Activated CD4-positive, alpha-beta memory T cell treated with anti-CD3 and anti-CD28 coated beads, Interleukin-2, amount 10 ng/mL, durations not matched to agents 7 days and 5 days (primary cell): ENCODE measurements around the gene RSF1. TPM values are rescaled to one million over a fixed set of nuclear protein-coding genes. Genes with fewer than 3 reads are reported as not detected.
"Not testable (repeated sequence)": the region's sequence is repeated elsewhere in the genome, so short reads cannot be mapped to it uniquely, and the experiment has no call there.

Source experiments
- CTCF ChIA-PET: fragments of 350-600 bp; sonication (Branson Sonifier 250); formaldehyde crosslinking; loops from one replicate; lab custom pipeline; 2021; ENCODE audit warnings: antibody characterized with exemption, inconsistent platforms; lab: Charles Lee
- POLR2A ChIA-PET: fragments of 350-600 bp; sonication (Branson Sonifier 250); formaldehyde crosslinking; loops from one replicate; lab custom pipeline; 2021; ENCODE audit warnings: antibody characterized with exemption; lab: Charles Lee
- DNase-seq: peaks from one replicate; pipeline ENCODE4 v3.0.0-alpha.2; 2020
- H3K27ac Mint-ChIP-seq: one replicate; pipeline ENCODE4 v1.8.0; 2021; ENCODE audit warnings: mild to moderate bottlenecking, mixed read lengths
- H3K27me3 Mint-ChIP-seq: one replicate; pipeline ENCODE4 v1.8.0; 2021; ENCODE audit warnings: mixed read lengths
- H3K36me3 Mint-ChIP-seq: one replicate; pipeline ENCODE4 v1.8.0; 2021; ENCODE audit warnings: low read depth, mixed read lengths
- H3K4me1 Mint-ChIP-seq: one replicate; pipeline ENCODE4 v1.8.0; 2021; ENCODE audit warnings: mixed read lengths
- H3K4me3 Mint-ChIP-seq: one replicate; pipeline ENCODE4 v1.8.0; 2021; ENCODE audit warnings: mild to moderate bottlenecking, mixed read lengths
- H3K9me3 Mint-ChIP-seq: one replicate; pipeline ENCODE4 v1.8.0; 2021; ENCODE audit warnings: mixed read lengths
- total RNA-seq, 2 experiments: library from RNA; stranded (reverse); gene quantifications; one replicate each; pipeline ENCODE4 v1.2.3, GENCODE V29; 2021

RSF1 gene
- total RNA-seq, 2 experiments from 2014 or later, result 58.6 to 62.5 TPM

GRCh38 chr11:77647654-77648305 lies 172.7 kb downstream of the RSF1 start:
- H3K9me3 Mint-ChIP-seq, result no peaks in the 10 kb centered on the region
- peaks cover 9% of the 10 kb centered on the region for H3K4me1 Mint-ChIP-seq
- POLR2A ChIA-PET, result no interaction called here
- no peak overlapping the region for H3K27ac Mint-ChIP-seq
- CTCF ChIA-PET, result no interaction called here
- H3K4me3 Mint-ChIP-seq, result no peak overlapping the region
- peaks cover 2% of the 10 kb centered on the region for H3K27me3 Mint-ChIP-seq
- no peaks in the 10 kb centered on the region for H3K36me3 Mint-ChIP-seq
- DNase-seq, result no peak

DNA sequence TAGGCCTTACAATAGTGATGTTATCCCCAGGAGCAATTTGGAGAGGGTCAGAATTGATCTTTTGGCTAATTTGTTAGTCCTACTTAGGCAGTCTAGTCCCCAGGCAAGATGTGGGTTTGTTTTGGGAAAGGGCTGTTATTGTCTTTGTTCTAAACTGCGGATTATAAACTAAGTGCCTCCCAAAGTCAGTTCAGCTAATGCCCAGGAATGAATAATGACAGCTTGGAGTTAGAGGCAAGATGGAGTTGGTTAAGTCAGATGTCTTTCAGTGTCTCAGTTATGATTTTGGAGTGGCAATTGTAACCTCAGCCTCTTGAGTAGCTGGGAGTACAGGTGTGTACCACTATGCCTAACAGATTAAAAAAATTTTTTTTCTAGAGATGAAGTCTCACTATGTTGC lies 175.6 kb downstream of the RSF1 start:
- CTCF ChIA-PET, result no interaction called here
- no peak overlapping the region for H3K27ac Mint-ChIP-seq
- H3K27me3 Mint-ChIP-seq, result peaks cover 2% of the 10 kb centered on the region
- H3K4me3 Mint-ChIP-seq, result no peak overlapping the region
- no peak for DNase-seq
- POLR2A ChIA-PET, result no interaction called here
- peaks cover 7% of the 10 kb centered on the region for H3K9me3 Mint-ChIP-seq
- H3K4me1 Mint-ChIP-seq, result peaks cover 9% of the 10 kb centered on the region
- H3K36me3 Mint-ChIP-seq, result no peaks in the 10 kb centered on the region

- ChIA-PET CTCF (no interaction called here), POLR2A (no interaction called here)
- Mint-ChIP-seq H3K9me3 (peaks cover 11% of the 10 kb centered on the region), H3K27me3 (peaks cover 2% of the 10 kb centered on the region), H3K27ac (no peak overlapping the region), H3K4me3 (no peak overlapping the region), H3K4me1 (peaks cover 17% of the 10 kb centered on the region), H3K36me3 (peaks cover 8% of the 10 kb centered on the region)
- DNase-seq, result no peak
These were observed 178.3 kb downstream of the RSF1 start for GRCh38 chr11:77642228-77642627.

DNA sequence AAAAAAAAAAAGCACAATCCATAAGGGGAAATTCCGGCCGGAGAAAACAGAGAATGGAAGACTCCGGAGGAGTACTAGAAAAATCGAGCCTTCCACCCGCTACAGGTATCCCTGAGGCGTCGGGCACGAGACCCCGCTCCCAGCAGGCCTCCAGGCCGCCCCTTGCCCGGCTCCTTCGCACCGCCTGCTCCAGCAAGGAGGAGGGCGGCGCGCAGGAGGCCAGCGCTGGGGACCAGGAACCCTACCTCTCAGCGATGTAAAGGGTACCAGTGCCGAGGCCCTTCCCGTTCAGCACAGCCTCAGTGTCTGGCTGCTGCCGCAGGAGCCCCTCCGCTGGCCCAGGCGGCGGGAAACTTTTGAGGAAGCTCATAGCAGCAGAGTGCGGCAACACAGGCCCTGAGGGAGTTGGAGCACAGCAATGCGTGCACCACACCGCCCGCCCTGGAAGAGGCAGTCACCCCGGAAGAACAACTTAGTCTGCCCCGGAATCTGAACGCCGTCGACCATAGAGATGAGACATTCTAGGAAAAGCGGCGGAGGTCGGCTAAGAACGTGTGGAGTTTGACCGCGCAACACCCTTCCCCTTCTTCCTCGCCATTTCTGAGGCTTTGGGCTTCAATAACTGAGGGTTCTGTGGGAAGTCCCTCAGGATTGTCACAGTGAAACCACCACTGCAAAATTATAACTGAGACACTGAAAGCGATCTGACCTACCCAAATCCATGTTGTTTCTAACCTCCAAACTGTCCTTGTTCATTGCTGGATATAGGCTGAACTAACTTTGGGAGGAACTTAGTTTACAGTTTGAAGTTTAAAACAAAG lies 183.0 kb downstream of the RSF1 start, which contains the start of gene CLNS1A:
TSS of gene CLNS1A (minus strand) at position 450 of the 821 bp plus-strand sequence. CDS start at position 370, 80 bp downstream.
- CTCF ChIA-PET, result no interaction called here
- peaks cover 26% of the 10 kb centered on the region for H3K36me3 Mint-ChIP-seq
- POLR2A ChIA-PET, result interaction anchor here (1.0 to 1.6 kb wide), 3 partner anchors 13 to 357 kb away, joined by 3 to 4 read pairs (median 3); no protein-coding TSS in a partner anchor

GRCh38 chr11:77636731-77637344 lies 183.7 kb downstream of the RSF1 start:
- peak overlapping the region; percentile 72 for H3K27ac Mint-ChIP-seq
- no peaks in the 10 kb centered on the region for H3K27me3 Mint-ChIP-seq
- peak overlapping the region; percentile 88 for H3K4me3 Mint-ChIP-seq
- peaks cover 11% of the 10 kb centered on the region for H3K9me3 Mint-ChIP-seq
- CTCF ChIA-PET, result no interaction called here
- DNase-seq, result no peak
- POLR2A ChIA-PET, result interaction anchor here (1.0 to 1.6 kb wide), 3 partner anchors 13 to 358 kb away, joined by 3 to 4 read pairs (median 3); no protein-coding TSS in a partner anchor
- H3K36me3 Mint-ChIP-seq, result peaks cover 29% of the 10 kb centered on the region
- peaks cover 42% of the 10 kb centered on the region for H3K4me1 Mint-ChIP-seq

More for the DNA sequence above, 183.0 kb downstream of the RSF1 start, which contains the start of gene CLNS1A:
- peak within 1 kb of the TSS; percentile 88 for H3K4me3 Mint-ChIP-seq
- H3K4me1 Mint-ChIP-seq, result peaks cover 37% of the 10 kb centered on the region
- DNase-seq, result peak; percentile 84
- H3K27me3 Mint-ChIP-seq, result no peaks in the 10 kb centered on the region
- peak within 1 kb of the TSS; percentile 72 for H3K27ac Mint-ChIP-seq
- peaks cover 11% of the 10 kb centered on the region for H3K9me3 Mint-ChIP-seq

DNA sequence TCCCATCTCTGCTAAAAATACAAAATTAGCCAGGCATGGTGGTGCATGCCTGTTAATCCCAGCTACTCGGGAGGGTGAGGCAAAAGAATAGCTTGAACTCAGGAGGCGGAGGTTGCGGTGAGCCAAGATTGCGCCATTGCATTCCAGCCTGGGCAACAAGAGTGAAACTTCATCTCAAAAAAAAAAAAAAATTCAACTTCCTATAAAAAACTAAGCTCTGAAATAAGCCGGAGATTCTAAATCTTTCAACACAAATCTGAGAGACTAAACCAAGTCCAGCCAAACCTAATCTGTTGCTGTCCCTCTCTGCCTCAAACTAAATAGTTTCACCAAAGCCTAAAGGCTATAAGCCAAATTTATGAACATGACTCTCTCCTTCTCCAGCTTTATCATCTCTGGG lies 186.6 kb downstream of the RSF1 start:
- POLR2A ChIA-PET, result interaction anchor here (1.3 kb wide), 1 partner anchor 41 kb away, joined by 3 read pairs; no protein-coding TSS in a partner anchor
- H3K9me3 Mint-ChIP-seq, H3K27me3 Mint-ChIP-seq, H3K4me3 Mint-ChIP-seq, DNase-seq, H3K27ac Mint-ChIP-seq: not testable (repeated sequence)
- H3K36me3 Mint-ChIP-seq, result peaks cover 30% of the 10 kb centered on the region
- CTCF ChIA-PET, result interaction anchor here (2.1 kb wide), 1 partner anchor 14 kb away, joined by 7 read pairs; no protein-coding TSS in a partner anchor
- H3K4me1 Mint-ChIP-seq, result peaks cover 56% of the 10 kb centered on the region

DNA sequence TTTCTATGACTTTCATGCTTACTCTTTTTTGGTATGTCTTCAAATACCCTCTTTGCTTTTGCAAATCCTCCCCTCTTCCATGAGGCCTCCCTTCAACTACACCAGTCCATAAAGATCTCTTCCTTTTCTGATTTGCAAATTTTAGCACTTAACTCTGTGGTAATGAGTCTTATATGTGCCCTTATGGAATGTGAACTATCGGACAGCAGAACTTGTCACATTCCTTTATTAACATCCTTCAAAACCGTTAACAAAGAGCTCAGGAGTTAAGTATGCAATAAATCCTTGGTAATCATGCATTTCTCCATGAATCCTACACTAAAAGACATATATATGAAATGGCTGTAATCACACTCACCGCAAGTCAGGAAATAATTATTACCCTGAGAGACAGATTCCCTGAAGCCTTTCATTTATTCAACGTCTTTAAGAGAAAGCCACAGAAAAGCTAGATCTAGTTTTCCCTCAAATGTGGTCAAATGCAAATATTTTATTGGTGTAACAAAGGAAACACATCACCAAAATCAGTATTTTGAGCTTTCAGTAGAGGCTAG lies 190.3 kb downstream of the RSF1 start:
- Mint-ChIP-seq H3K4me3 (peak overlapping the region; percentile 28), H3K27ac (no peak overlapping the region), H3K27me3 (no peaks in the 10 kb centered on the region), H3K9me3 (no peaks in the 10 kb centered on the region), H3K4me1 (peaks cover 35% of the 10 kb centered on the region), H3K36me3 (peaks cover 26% of the 10 kb centered on the region)
- no peak for DNase-seq
- CTCF ChIA-PET, result interaction anchor here (1.6 kb wide), 1 partner anchor 10 kb away, joined by 12 read pairs; no protein-coding TSS in a partner anchor
- POLR2A ChIA-PET, result no interaction called here

- no peaks in the 10 kb centered on the region for H3K9me3 Mint-ChIP-seq
- H3K4me1 Mint-ChIP-seq, result no peaks in the 10 kb centered on the region
- DNase-seq, result no peak
- CTCF ChIA-PET, result interaction anchor here (0.8 to 3.0 kb wide), 10 partner anchors 8 to 492 kb away, joined by 3 to 14 read pairs (median 4); partner anchors contain the start of genes INTS4 and MYO7A
- no peak overlapping the region for H3K4me3 Mint-ChIP-seq
- no peak overlapping the region for H3K27ac Mint-ChIP-seq
- POLR2A ChIA-PET, result interaction anchor here (1.5 kb wide), 1 partner anchor 30 kb away, joined by 3 read pairs; the partner anchor contains the start of gene AQP11
- no peaks in the 10 kb centered on the region for H3K27me3 Mint-ChIP-seq
- H3K36me3 Mint-ChIP-seq, result peaks cover 44% of the 10 kb centered on the region
These were observed 200.8 kb downstream of the RSF1 start for GRCh38 chr11:77619576-77620198.

- no peak overlapping the region for H3K27ac Mint-ChIP-seq
- H3K4me3 Mint-ChIP-seq, result no peak overlapping the region
- no peaks in the 10 kb centered on the region for H3K4me1 Mint-ChIP-seq
- CTCF ChIA-PET, result interaction anchor here (0.6 to 2.4 kb wide), 3 partner anchors 28 to 490 kb away, joined by 3 to 14 read pairs (median 4); partner anchors contain the start of genes AQP11 and MYO7A
- DNase-seq, result no peak
- no peaks in the 10 kb centered on the region for H3K27me3 Mint-ChIP-seq
- H3K36me3 Mint-ChIP-seq, result peaks cover 42% of the 10 kb centered on the region
- POLR2A ChIA-PET, result interaction anchor here (1.5 kb wide), 1 partner anchor 28 kb away, joined by 3 read pairs; the partner anchor contains the start of gene AQP11
- H3K9me3 Mint-ChIP-seq, result no peaks in the 10 kb centered on the region
These were observed 202.6 kb downstream of the RSF1 start for GRCh38 chr11:77617892-77618291.

- no peaks in the 10 kb centered on the region for H3K9me3 Mint-ChIP-seq
- H3K4me1 Mint-ChIP-seq, result no peaks in the 10 kb centered on the region
- POLR2A ChIA-PET, result no interaction called here
- DNase-seq, result no peak
- peaks cover 33% of the 10 kb centered on the region for H3K36me3 Mint-ChIP-seq
- CTCF ChIA-PET, result interaction anchor here (1.1 kb wide), 1 partner anchor 8 kb away, joined by 3 read pairs; no protein-coding TSS in a partner anchor
- H3K27me3 Mint-ChIP-seq, result no peaks in the 10 kb centered on the region
- no peak overlapping the region for H3K27ac Mint-ChIP-seq
- H3K4me3 Mint-ChIP-seq, result no peak overlapping the region
These were observed 208.6 kb downstream of the RSF1 start for GRCh38 chr11:77611921-77612320.
